Omental fat pad (tissue), 4 donors: Measurements from ENCODE around the gene MTCL3. TPM values are rescaled to one million over a fixed set of nuclear protein-coding genes. Genes with fewer than 3 reads are reported as not detected.
"Not testable (repeated sequence)": the region's sequence is repeated elsewhere in the genome, so short reads cannot be mapped to it uniquely, and the experiment has no call there.

Experiments
- ATAC-seq: fragments of 150-250 bp; one replicate; pipeline ENCODE4 v1.9.1; 2016; ENCODE audit warnings: mild to moderate bottlenecking, moderate library complexity; ENCODE audit not compliant: low FRiP score
- DNase-seq: peaks from one replicate; pipeline ENCODE4 v3.0.0-alpha.2; 2019; ENCODE audit warnings: low spot score
- small RNA-seq: library from RNA; depleted of rRNA; stranded (forward); fragments of <200 nt; gene quantifications from one replicate; pipeline ENCODE3, GENCODE V24; 2016
- total RNA-seq, 4 donors: library from RNA; depleted of rRNA; stranded (reverse); fragments of >200 nt; gene quantifications; one replicate each; pipeline ENCODE4 v1.1.0, GENCODE V29; 2016
- TF ChIP-seq, protein P1 (sequence below), 3 donors: fragments of 450-650 bp; IDR thresholded peaks; one replicate each; pipeline ENCODE4 v1.5.1; 2016 to 2017; ENCODE audit warnings: antibody characterized with exemption in 3 of 3, mild to moderate bottlenecking in 3 of 3, moderate library complexity in 2 of 3

MTCL3 gene

DNA sequence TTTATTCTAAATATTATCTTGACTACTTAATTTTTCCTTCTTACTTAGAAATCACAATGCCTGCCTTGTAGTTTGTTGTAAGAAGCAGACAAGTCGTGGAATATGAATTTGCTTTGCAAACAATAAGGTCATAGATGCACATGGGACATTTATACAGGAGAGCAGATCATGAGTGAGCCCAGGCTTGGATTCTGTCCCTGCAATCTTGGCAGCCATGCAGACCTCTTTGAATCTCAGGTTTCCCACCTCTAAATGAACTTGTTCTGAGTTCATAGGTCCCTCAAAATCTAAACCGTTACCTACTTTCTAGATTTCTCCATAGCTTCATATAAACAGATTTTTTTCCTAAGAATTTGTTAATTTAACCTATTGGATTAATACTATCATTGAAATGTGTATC lies 79.4 kb downstream of the MTCL3 start:
- TF ChIP-seq, protein P1, sequence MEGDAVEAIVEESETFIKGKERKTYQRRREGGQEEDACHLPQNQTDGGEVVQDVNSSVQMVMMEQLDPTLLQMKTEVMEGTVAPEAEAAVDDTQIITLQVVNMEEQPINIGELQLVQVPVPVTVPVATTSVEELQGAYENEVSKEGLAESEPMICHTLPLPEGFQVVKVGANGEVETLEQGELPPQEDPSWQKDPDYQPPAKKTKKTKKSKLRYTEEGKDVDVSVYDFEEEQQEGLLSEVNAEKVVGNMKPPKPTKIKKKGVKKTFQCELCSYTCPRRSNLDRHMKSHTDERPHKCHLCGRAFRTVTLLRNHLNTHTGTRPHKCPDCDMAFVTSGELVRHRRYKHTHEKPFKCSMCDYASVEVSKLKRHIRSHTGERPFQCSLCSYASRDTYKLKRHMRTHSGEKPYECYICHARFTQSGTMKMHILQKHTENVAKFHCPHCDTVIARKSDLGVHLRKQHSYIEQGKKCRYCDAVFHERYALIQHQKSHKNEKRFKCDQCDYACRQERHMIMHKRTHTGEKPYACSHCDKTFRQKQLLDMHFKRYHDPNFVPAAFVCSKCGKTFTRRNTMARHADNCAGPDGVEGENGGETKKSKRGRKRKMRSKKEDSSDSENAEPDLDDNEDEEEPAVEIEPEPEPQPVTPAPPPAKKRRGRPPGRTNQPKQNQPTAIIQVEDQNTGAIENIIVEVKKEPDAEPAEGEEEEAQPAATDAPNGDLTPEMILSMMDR (IDR thresholded peaks at IDR 0.05), result no peak
- DNase-seq (no peak), ATAC-seq (no peak)

DNA sequence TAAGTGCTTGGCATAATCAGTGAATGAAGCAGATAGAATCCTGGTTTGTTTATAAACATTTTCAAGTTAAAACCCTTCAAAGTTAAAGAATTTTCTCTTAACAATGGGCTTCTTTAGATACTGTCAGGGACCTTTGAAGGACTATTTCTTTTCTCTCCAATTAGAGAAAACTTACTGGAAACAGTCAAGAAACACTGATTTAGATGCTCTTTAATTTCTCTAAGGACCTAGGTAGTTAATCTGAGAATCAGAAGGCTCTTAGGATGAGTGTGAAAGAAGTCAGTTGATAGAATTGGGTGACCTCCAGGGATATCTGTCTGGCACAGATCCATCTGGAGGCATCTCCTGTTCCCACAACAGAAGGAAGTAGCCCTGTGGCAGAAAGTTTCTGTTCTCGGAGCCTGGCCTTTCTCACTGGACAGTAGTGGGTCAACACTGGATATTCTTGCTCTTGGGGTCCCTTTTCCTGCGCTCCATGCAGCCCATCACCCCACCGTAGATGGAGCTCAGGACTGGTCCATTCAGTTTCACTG lies 82.5 kb downstream of the MTCL3 start:
- TF ChIP-seq, protein P1 (IDR thresholded peaks at IDR 0.05), result no peak
- no peak for ATAC-seq

GRCh38 chr6:127435626-127436220 lies 83.4 kb downstream of the MTCL3 start:
- TF ChIP-seq, protein P1 (IDR thresholded peaks at IDR 0.05), result no peak
- no peak for DNase-seq
- no peak for ATAC-seq

More for the DNA sequence above, 82.5 kb downstream of the MTCL3 start:
- no peak for DNase-seq

DNA sequence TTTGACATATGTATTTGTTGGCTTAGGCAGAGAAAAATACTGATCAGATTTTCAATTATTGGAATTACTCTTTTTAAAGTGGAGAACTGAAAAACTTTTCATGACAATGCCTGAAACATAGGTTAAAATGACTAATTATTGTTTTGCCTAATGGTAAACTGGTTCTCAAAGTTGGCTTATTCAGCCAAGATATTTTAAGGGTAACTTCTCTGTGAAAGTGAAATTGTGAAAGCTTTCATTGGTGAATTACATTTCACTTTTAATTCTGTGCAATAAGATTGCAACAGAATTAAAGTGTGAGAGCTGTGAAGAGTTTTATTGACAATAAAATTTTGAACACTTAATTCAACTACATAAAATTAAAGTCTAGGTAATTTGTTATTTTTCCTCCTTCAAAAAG lies 84.5 kb downstream of the MTCL3 start:
- DNase-seq, result no peak
- TF ChIP-seq, protein P1 (IDR thresholded peaks at IDR 0.05), result no peak
- ATAC-seq, result no peak

- not testable (repeated sequence) for ATAC-seq, DNase-seq
These were observed 90.6 kb downstream of the MTCL3 start for GRCh38 chr6:127428562-127428961.

DNA sequence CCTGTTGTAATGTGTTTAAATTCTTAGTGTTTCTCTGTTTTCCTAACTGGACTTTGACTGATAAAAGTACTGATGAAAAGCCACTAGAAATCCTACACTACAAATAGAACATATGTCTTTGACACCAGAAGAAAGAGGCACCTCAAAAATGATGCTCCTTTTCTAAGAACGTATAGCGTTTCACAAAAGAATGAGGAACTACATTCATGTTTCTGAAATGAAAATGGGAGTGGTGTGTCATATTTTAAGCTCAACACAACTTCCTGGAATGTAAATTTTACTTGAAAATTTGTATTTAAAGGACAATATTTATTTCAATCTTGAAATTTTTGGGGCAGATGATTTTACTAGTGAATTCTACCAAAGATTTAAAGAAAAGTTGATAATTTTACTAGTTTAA lies 95.2 kb downstream of the MTCL3 start:
- TF ChIP-seq, protein P1 (IDR thresholded peaks at IDR 0.05), result no peak
- ATAC-seq (no peak), DNase-seq (no peak)

Small RNA genes lying within 50 kb of the gene (small RNA-seq; reads per million reads assigned to genes)
- gene KIAA0408, result not detected

Other genes starting within 250 kb of the MTCL3 start
- gene ECHDC1, start 175.7 kb downstream of the MTCL3 start, total RNA-seq, result 10 to 100 TPM; 46.2 to 60.9 (median 60.2) TPM
- gene KIAA0408, start 59.9 kb downstream of the MTCL3 start, total RNA-seq, result 10 to 100 TPM in 2 of 4 donors, 1 to 10 TPM in 2; 4.7 to 15.3 (median 9.0) TPM
- not detected for gene C6orf58, start 57.8 kb upstream of the MTCL3 start, total RNA-seq